ENCODE measurements around the gene SLC19A1.

Gene SLC19A1

DNA sequence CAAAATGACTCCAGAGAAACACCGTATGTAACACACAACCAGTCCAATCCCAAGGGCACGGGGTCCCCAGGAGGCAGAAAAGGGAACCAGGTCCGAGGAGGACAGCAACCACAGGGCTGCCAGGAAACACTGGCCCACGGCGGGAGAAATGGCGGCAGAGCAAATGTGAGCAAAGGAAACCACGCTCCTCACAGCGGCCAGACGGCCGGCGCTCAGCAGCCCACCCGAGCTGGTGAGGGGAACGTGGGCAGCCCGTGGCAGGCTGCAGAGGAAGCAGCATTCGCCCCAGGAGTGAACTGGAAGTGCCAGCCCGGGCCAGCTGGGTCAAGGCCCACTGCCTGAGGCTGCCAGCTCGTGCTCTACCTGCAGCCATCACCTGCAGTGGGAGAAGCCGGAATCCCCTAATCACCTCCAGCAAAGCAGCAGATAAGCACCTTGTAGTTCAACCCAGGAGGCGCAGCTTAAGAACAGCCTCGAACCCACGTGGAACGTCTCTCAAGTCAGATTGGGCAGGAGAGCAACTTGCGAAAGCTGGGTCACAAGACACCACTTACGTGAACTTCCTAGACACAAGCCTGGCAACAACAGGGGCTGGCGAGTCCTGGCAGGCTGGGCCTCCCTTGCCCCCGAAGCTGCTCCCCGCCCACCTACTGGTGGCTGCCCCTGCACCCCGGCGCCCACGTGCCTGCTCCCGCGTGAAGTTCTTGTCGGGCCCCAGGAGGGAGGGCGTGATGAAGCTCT is 6.7 kb downstream of the SLC19A1 start:
- TF ChIP-seq EZH2 (optimal IDR thresholded peaks at IDR 0.05; ENCODE audit: low read depth, low read length) (no peak), CTCF (IDR thresholded peaks at IDR 0.05; ENCODE audit: low read length) (no peak), EZH2phosphoT487 (IDR thresholded peaks at IDR 0.05; ENCODE audit: low read length) (no peak)
- no peaks in the 10 kb centered on the region for H3K9me2 ChIP-seq (replicated peaks; ENCODE audit: insufficient read depth, low read length)
- no peak overlapping the region for H3K4me3 ChIP-seq (ENCODE audit: low read length)
- no peaks in the 10 kb centered on the region for H4K20me1 ChIP-seq (ENCODE audit: insufficient read depth, low read length)
- no peaks in the 10 kb centered on the region for H3K4me1 ChIP-seq (ENCODE audit: low read length)
- H3K27ac ChIP-seq (ENCODE audit: low read length) = no peak overlapping the region
- H3F3A ChIP-seq (ENCODE audit: insufficient read depth, low read length) = no peaks in the 10 kb centered on the region
- H3K27me3 ChIP-seq (replicated peaks; ENCODE audit: insufficient read depth, low read length) = no peaks in the 10 kb centered on the region
- no peak overlapping the region for H3K4me2 ChIP-seq (ENCODE audit: low read depth, low read length)
- H3K79me2 ChIP-seq (ENCODE audit: low read length) = peaks cover 73% of the 10 kb centered on the region
- no peaks in the 10 kb centered on the region for H3K36me3 ChIP-seq (replicated peaks; ENCODE audit: insufficient read depth, low read length)
- DNase-seq = no peak
- H3K9me3 ChIP-seq (replicated peaks; ENCODE audit: insufficient read depth, low read length) = no peaks in the 10 kb centered on the region
- no peak overlapping the region for H2AFZ ChIP-seq (ENCODE audit: low read length)
- no peak overlapping the region for H3K9ac ChIP-seq (ENCODE audit: low read length)

GRCh38 chr21:45534636-45535331 is 7.5 kb downstream of the SLC19A1 start:
- no peak overlapping the region for H2AFZ ChIP-seq (ENCODE audit: low read length)
- H3K4me1 ChIP-seq (ENCODE audit: low read length) = no peaks in the 10 kb centered on the region
- H3K9ac ChIP-seq (ENCODE audit: low read length) = no peak overlapping the region
- H3K9me3 ChIP-seq (replicated peaks; ENCODE audit: insufficient read depth, low read length) = no peaks in the 10 kb centered on the region
- no peak overlapping the region for H3K27ac ChIP-seq (ENCODE audit: low read length)
- H3K9me2 ChIP-seq (replicated peaks; ENCODE audit: insufficient read depth, low read length) = no peaks in the 10 kb centered on the region
- H3F3A ChIP-seq (ENCODE audit: insufficient read depth, low read length) = no peaks in the 10 kb centered on the region
- TF ChIP-seq CTCF (IDR thresholded peaks at IDR 0.05; ENCODE audit: low read length) = no peak
- no peak for TF ChIP-seq EZH2 (optimal IDR thresholded peaks at IDR 0.05; ENCODE audit: low read depth, low read length)
- TF ChIP-seq EZH2phosphoT487 (IDR thresholded peaks at IDR 0.05; ENCODE audit: low read length) = no peak
- no peaks in the 10 kb centered on the region for H3K27me3 ChIP-seq (replicated peaks; ENCODE audit: insufficient read depth, low read length)
- no peak for DNase-seq
- H3K36me3 ChIP-seq (replicated peaks; ENCODE audit: insufficient read depth, low read length) = no peaks in the 10 kb centered on the region
- no peaks in the 10 kb centered on the region for H4K20me1 ChIP-seq (ENCODE audit: insufficient read depth, low read length)
- H3K4me3 ChIP-seq (ENCODE audit: low read length) = no peak overlapping the region
- H3K79me2 ChIP-seq (ENCODE audit: low read length) = peaks cover 65% of the 10 kb centered on the region
- no peak overlapping the region for H3K4me2 ChIP-seq (ENCODE audit: low read depth, low read length)

DNA sequence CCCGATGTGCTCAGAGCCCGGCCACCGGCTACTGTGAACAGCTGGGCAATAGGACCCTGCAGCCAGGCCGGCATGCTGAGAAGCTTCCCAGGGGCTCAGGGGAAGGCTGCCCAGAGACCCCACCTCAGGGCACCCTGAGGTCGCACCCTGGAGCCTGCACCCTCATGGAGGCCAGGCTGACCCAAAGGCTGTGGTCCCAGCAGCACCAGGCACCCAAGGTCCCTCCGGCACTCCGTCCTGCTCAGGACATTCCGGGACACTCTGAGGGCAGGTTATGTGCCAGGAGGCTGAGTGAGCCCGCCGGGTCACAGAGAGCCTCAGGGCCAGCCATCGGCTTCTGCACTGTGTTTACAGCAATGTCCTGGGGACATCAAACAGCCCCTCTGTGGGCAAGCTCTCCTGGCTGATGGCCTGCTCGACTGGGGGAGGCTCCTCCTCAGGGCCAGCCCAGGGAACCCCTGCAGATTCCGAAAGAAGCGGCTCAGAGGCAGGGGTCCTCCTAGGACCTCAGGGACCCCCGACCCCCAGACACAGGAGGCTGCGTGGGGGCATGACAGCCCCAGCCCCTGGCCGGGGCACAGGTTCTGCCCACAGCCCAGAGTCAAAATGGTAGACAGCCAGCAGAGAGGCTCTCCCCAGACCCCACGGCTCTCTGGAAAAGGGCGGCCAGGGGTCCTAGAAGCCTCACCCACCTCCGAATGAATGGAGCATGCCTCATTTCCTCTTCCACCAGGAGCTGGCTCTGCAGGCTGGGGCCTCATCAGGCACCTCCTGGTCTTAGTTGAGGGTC is 8.2 kb downstream of the SLC19A1 start:
- peaks cover 58% of the 10 kb centered on the region for H3K79me2 ChIP-seq (ENCODE audit: low read length)
- no peak overlapping the region for H2AFZ ChIP-seq (ENCODE audit: low read length)
- H3K9ac ChIP-seq (ENCODE audit: low read length) = no peak overlapping the region
- H3K4me2 ChIP-seq (ENCODE audit: low read depth, low read length) = no peak overlapping the region
- no peaks in the 10 kb centered on the region for H3K4me1 ChIP-seq (ENCODE audit: low read length)
- no peak for TF ChIP-seq EZH2phosphoT487 (IDR thresholded peaks at IDR 0.05; ENCODE audit: low read length)
- H3K9me2 ChIP-seq (replicated peaks; ENCODE audit: insufficient read depth, low read length) = no peaks in the 10 kb centered on the region
- H3K4me3 ChIP-seq (ENCODE audit: low read length) = no peak overlapping the region
- DNase-seq = no peak
- H4K20me1 ChIP-seq (ENCODE audit: insufficient read depth, low read length) = no peaks in the 10 kb centered on the region
- no peaks in the 10 kb centered on the region for H3K27me3 ChIP-seq (replicated peaks; ENCODE audit: insufficient read depth, low read length)
- H3K27ac ChIP-seq (ENCODE audit: low read length) = no peak overlapping the region
- no peaks in the 10 kb centered on the region for H3K9me3 ChIP-seq (replicated peaks; ENCODE audit: insufficient read depth, low read length)
- no peaks in the 10 kb centered on the region for H3K36me3 ChIP-seq (replicated peaks; ENCODE audit: insufficient read depth, low read length)
- no peaks in the 10 kb centered on the region for H3F3A ChIP-seq (ENCODE audit: insufficient read depth, low read length)

Measured in MM.1S (cell line).